ENCODE data around the gene MGLL. TPM values are rescaled to one million over a fixed set of nuclear protein-coding genes. Genes with fewer than 3 reads are reported as not detected.

The MGLL gene
- polyA plus RNA-seq, 1 experiment = 108 TPM

GRCh38 chr3:127788451-127788909 is 33.8 kb downstream of the MGLL start:
- H3K36me3 ChIP-seq (ENCODE audit: control insufficient read depth, insufficient read depth, low read length) = 0 out of 2 replicates have a peak, but pooled peaks cover 2% of the 10 kb centered on the region
- H3K27me3 ChIP-seq (ENCODE audit: control insufficient read depth, insufficient read depth, low read length) = no peaks in the 10 kb centered on the region
- POLR2A ChIA-PET = no interaction called here
- CTCF ChIA-PET = interaction anchor here (0.7 to 1.1 kb wide), 5 partner anchors 11 to 136 kb away, joined by 3 to 4 read pairs (median 3); no protein-coding TSS in a partner anchor
- no peak for DNase-seq (ENCODE audit: low read depth)
- no peak for TF ChIP-seq CTCF (IDR thresholded peaks at IDR 0.05; ENCODE audit: insufficient read depth, low read depth, low read length)
- no peak overlapping the region for H3K4me3 ChIP-seq (ENCODE audit: low read depth, low read length)

- no peak overlapping the region for H3K4me3 ChIP-seq (ENCODE audit: low read depth, low read length)
- ChIA-PET CTCF (interaction anchor here (0.7 to 0.9 kb wide), 2 partner anchors 12 to 91 kb away, joined by 3 read pairs; no protein-coding TSS in a partner anchor), POLR2A (no interaction called here)
- no peak for TF ChIP-seq CTCF (IDR thresholded peaks at IDR 0.05; ENCODE audit: insufficient read depth, low read depth, low read length)
- no peaks in the 10 kb centered on the region for H3K27me3 ChIP-seq (ENCODE audit: control insufficient read depth, insufficient read depth, low read length)
- DNase-seq (ENCODE audit: low read depth) = no peak
- H3K36me3 ChIP-seq (ENCODE audit: control insufficient read depth, insufficient read depth, low read length) = peaks cover 3% of the 10 kb centered on the region; the same call in 1 of the 2 replicates
Measured at GRCh38 chr3:127787571-127788365, 34.5 kb downstream of the MGLL start.

- CTCF ChIA-PET = interaction anchor here (0.9 kb wide), 1 partner anchor 11 kb away, joined by 3 read pairs; no protein-coding TSS in a partner anchor
Measured at GRCh38 chr3:127787071-127787490, 35.2 kb downstream of the MGLL start.

GRCh38 chr3:127786353-127787070 is 35.8 kb downstream of the MGLL start:
- POLR2A ChIA-PET = no interaction called here
- CTCF ChIA-PET = no interaction called here
- Histone ChIP-seq H3K4me3 (ENCODE audit: low read depth, low read length) (no peak overlapping the region), H3K36me3 (ENCODE audit: control insufficient read depth, insufficient read depth, low read length) (peaks cover 3% of the 10 kb centered on the region; the same call in 1 of the 2 replicates), H3K27me3 (ENCODE audit: control insufficient read depth, insufficient read depth, low read length) (no peaks in the 10 kb centered on the region)
- no peak for TF ChIP-seq CTCF (IDR thresholded peaks at IDR 0.05; ENCODE audit: insufficient read depth, low read depth, low read length)
- peak; percentile 55 for DNase-seq (ENCODE audit: low read depth)

More at GRCh38 chr3:127787071-127787490, 35.2 kb downstream of the MGLL start:
- Histone ChIP-seq H3K27me3 (ENCODE audit: control insufficient read depth, insufficient read depth, low read length) (no peaks in the 10 kb centered on the region), H3K36me3 (ENCODE audit: control insufficient read depth, insufficient read depth, low read length) (peaks cover 3% of the 10 kb centered on the region; the same call in 1 of the 2 replicates), H3K4me3 (ENCODE audit: low read depth, low read length) (no peak overlapping the region)
- POLR2A ChIA-PET = no interaction called here
- TF ChIP-seq CTCF (IDR thresholded peaks at IDR 0.05; ENCODE audit: insufficient read depth, low read depth, low read length) = no peak
- DNase-seq (ENCODE audit: low read depth) = no peak

Data from BJ (cell line).